RWPE2 (cell line): ENCODE measurements around the gene YIPF7.

Experiments
- ATAC-seq: fragments of 200-7000 bp; cut with Tn5 transposase; 3 replicates; pipeline ENCODE4 v1.9.1; 2021; ENCODE audit warnings: low read depth
- DNase-seq: peaks from one replicate; pipeline ENCODE4 v3.0.0-alpha.2; 2020; ENCODE audit warnings: low spot score
- H3K27ac ChIP-seq: fragments of 450-650 bp; 2 replicates; pipeline ENCODE4 v1.5.1; 2017; ENCODE audit warnings: mild to moderate bottlenecking; ENCODE audit not compliant: poor library complexity, severe bottlenecking
- H3K27me3 ChIP-seq: fragments of 250-450 bp; sonication (Bioruptor Pico); 2 replicates; pipeline ENCODE4 v1.5.1; 2021; ENCODE audit warnings: mild to moderate bottlenecking, moderate library complexity; ENCODE audit not compliant: insufficient read depth, poor library complexity, severe bottlenecking
- H3K36me3 ChIP-seq: fragments of 250-450 bp; sonication (Bioruptor Pico); 2 replicates; pipeline ENCODE4 v1.5.1; 2020; ENCODE audit warnings: low read depth, mild to moderate bottlenecking, moderate library complexity
- H3K4me1 ChIP-seq: fragments of 250-450 bp; sonication (Bioruptor Pico); 2 replicates; pipeline ENCODE4 v1.5.1; 2021; ENCODE audit warnings: mild to moderate bottlenecking, moderate library complexity; ENCODE audit not compliant: insufficient read depth, poor library complexity, severe bottlenecking
- H3K4me3 ChIP-seq: fragments of 250-450 bp; sonication (Bioruptor Pico); 2 replicates; pipeline ENCODE4 v1.5.1; 2021; ENCODE audit warnings: mild to moderate bottlenecking, moderate library complexity; ENCODE audit not compliant: severe bottlenecking
- H3K9me3 ChIP-seq: fragments of 250-450 bp; sonication (Bioruptor Pico); 2 replicates; pipeline ENCODE4 v1.5.1; 2021; ENCODE audit warnings: mild to moderate bottlenecking, moderate library complexity; ENCODE audit not compliant: severe bottlenecking
- TF ChIP-seq, protein P1 (sequence below): fragments of 450-650 bp; IDR thresholded peaks from one replicate; pipeline ENCODE4 v1.5.1; 2017; ENCODE audit warnings: mild to moderate bottlenecking, moderate library complexity; ENCODE audit not compliant: poor library complexity, severe bottlenecking

YIPF7 gene

DNA sequence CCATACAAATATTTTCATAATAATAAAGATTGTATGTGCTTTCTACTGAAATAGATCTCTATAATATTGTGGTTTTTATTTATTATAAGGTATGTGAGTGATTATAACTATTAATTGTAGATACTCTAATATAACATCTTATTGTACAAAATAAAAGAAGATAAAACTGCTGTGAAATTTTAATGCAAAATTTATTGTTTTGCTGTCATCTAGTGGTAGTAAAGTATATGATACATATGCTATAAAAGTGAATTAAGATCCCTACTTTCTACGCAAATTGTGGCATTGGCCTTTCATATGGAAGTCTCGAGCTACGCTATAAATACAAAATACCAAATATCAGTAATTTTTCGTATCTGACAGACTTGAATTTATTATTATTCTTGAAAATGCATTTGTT, 19.3 kb downstream of the YIPF7 start:
- ATAC-seq = no peak
- TF ChIP-seq, protein P1, sequence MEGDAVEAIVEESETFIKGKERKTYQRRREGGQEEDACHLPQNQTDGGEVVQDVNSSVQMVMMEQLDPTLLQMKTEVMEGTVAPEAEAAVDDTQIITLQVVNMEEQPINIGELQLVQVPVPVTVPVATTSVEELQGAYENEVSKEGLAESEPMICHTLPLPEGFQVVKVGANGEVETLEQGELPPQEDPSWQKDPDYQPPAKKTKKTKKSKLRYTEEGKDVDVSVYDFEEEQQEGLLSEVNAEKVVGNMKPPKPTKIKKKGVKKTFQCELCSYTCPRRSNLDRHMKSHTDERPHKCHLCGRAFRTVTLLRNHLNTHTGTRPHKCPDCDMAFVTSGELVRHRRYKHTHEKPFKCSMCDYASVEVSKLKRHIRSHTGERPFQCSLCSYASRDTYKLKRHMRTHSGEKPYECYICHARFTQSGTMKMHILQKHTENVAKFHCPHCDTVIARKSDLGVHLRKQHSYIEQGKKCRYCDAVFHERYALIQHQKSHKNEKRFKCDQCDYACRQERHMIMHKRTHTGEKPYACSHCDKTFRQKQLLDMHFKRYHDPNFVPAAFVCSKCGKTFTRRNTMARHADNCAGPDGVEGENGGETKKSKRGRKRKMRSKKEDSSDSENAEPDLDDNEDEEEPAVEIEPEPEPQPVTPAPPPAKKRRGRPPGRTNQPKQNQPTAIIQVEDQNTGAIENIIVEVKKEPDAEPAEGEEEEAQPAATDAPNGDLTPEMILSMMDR = peak; percentile 60

DNA sequence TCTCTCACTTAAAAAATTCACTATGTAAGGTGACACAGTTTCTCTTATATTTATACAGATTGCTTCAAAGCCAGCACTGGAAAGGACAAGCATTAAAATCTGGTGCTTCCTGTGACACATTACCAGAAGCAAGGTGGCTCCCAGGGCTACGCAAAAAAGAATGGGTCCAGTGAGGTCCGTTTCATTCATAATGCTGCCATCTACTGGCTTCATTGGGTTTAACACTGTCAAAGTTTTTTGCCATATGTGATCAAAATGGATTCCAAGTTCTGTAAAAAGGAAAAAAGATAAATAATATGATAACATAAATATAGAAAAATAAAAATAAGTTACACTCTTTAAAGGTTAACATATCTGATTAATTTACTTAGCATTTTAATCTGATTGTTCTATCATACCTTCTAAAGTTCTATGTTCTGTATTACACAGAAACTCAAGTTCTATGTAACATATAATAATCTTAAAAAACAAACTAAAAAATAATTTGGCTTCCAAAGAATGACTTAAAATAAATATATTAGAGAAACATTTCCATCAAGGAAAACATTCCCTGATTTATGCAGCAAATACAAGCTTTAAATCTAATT, 22.1 kb downstream of the YIPF7 start:
- DNase-seq (no peak), ATAC-seq (peak; percentile 64; the same call in 2 of the 3 replicates)
- TF ChIP-seq, protein P1 = peak; percentile 88
- Histone ChIP-seq H3K27ac (no peak overlapping the region), H3K4me1 (no peaks in the 10 kb centered on the region), H3K9me3 (no peaks in the 10 kb centered on the region), H3K36me3 (no peaks in the 10 kb centered on the region), H3K27me3 (no peaks in the 10 kb centered on the region), H3K4me3 (no peak overlapping the region)

More for the DNA sequence above, 19.3 kb downstream of the YIPF7 start:
- Histone ChIP-seq H3K27me3 (no peaks in the 10 kb centered on the region), H3K36me3 (no peaks in the 10 kb centered on the region), H3K9me3 (no peaks in the 10 kb centered on the region), H3K27ac (no peak overlapping the region), H3K4me3 (no peak overlapping the region), H3K4me1 (no peaks in the 10 kb centered on the region)
- DNase-seq = no peak

GRCh38 chr4:44623676-44624075, 27.7 kb downstream of the YIPF7 start:
- Histone ChIP-seq H3K4me3 (no peak overlapping the region), H3K27me3 (no peaks in the 10 kb centered on the region), H3K36me3 (no peaks in the 10 kb centered on the region), H3K9me3 (no peaks in the 10 kb centered on the region), H3K4me1 (no peaks in the 10 kb centered on the region), H3K27ac (no peak overlapping the region)
- ATAC-seq (no peak), DNase-seq (no peak)
- TF ChIP-seq, protein P1 = no peak

DNA sequence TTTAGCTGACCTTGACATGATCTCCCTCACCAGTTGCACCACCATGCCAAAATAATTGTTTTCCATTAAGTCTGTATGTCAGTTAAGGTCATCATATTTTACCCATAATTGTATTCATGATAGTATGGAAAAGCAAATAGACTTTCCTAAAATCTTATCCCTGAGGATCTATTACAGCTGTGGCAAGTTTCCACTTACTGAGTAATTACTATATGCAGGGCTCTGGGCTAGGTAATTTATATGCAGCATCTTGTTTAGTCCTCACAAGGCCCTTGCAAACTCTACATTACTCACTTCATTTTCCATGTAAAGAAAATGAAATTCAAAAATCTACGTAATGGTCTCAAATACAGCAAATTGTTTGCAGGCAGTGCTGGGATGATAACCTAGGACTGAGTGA, 34.8 kb downstream of the YIPF7 start:
- TF ChIP-seq, protein P1 = no peak
- H3K4me3 ChIP-seq = no peak overlapping the region
- H3K27me3 ChIP-seq = no peaks in the 10 kb centered on the region
- no peak overlapping the region for H3K27ac ChIP-seq
- DNase-seq = no peak
- ATAC-seq = no peak
- no peaks in the 10 kb centered on the region for H3K9me3 ChIP-seq
- no peaks in the 10 kb centered on the region for H3K4me1 ChIP-seq
- no peaks in the 10 kb centered on the region for H3K36me3 ChIP-seq

GRCh38 chr4:44583393-44583792, 68.0 kb downstream of the YIPF7 start:
- Histone ChIP-seq H3K4me3 (no peak overlapping the region), H3K9me3 (no peaks in the 10 kb centered on the region), H3K4me1 (no peaks in the 10 kb centered on the region), H3K27me3 (no peaks in the 10 kb centered on the region), H3K27ac (no peak overlapping the region), H3K36me3 (no peaks in the 10 kb centered on the region)
- DNase-seq = no peak
- TF ChIP-seq, protein P1 = no peak
- ATAC-seq = no peak
